GM12878 (cell line): ENCODE measurements around the gene RPRD1B. TPM values are rescaled to one million over a fixed set of nuclear protein-coding genes. Genes with fewer than 3 reads are reported as not detected.

ENCODE experiments used
- CEBPZ ChIP-seq: fragments of 150-350 bp; IDR thresholded peaks from 2 replicates; pipeline ENCODE4 v1.6.1; 2016; ENCODE audit warnings: low read depth, low read length
- CTCF ChIP-seq, 3 experiments: IDR thresholded peaks in 2 of 3; conservative IDR thresholded peaks in 1 of 3; 2 replicates each; pipeline ENCODE4 v1.5.1; 2011; ENCODE audit warnings: low read depth in 3 of 3, low read length in 3 of 3, mild to moderate bottlenecking in 3 of 3, control low read depth in 2 of 3, moderate library complexity in 2 of 3, inconsistent platforms in 1 of 3, mixed read lengths in 1 of 3; ENCODE audit not compliant: control insufficient read depth in 2 of 3, insufficient read depth in 1 of 3; ENCODE audit errors: extremely low read depth in 1 of 3
- HCFC1 ChIP-seq: fragments of 150-350 bp; IDR thresholded peaks from 2 replicates; pipeline ENCODE4 v1.6.1; 2014; ENCODE audit warnings: low read length
- MXI1 ChIP-seq: fragments of 150-350 bp; IDR thresholded peaks from 2 replicates; pipeline ENCODE4 v1.6.1; 2011; ENCODE audit warnings: low read depth, mild to moderate bottlenecking, inconsistent platforms, low read length, improper control_type of control experiment
- REST ChIP-seq: IDR thresholded peaks from 2 replicates; pipeline ENCODE4 v1.6.1; 2012; ENCODE audit warnings: mild to moderate bottlenecking, low read depth, low read length
- SMARCA5 ChIP-seq: fragments of 450-650 bp; IDR thresholded peaks from 2 replicates; pipeline ENCODE4 v1.6.1; 2017; ENCODE audit warnings: mild to moderate bottlenecking
- YBX1 ChIP-seq: fragments of 450-650 bp; IDR thresholded peaks from 2 replicates; pipeline ENCODE4 v1.6.1; 2016; ENCODE audit warnings: antibody characterized with exemption
- polyA plus RNA-seq, 11 experiments: library from polyadenylated mRNA; depleted of rRNA in 4 of 11; unstranded in 6 of 11; stranded (reverse) in 5 of 11; fragments of >200 nt; fragmentation: Nextera tagmentation in 4 of 11; fragmentation: Illumina TruSeq in 1 of 11; extraction: Ambion mirVana in 4 of 11; extraction: Trizol in 1 of 11; gene quantifications; 1 replicate in 1 of 11; 2 replicates in 10 of 11; pipeline versions ENCODE4 v1.2.1 to v1.2.3, GENCODE V29; 2011 to 2016; ENCODE audit warnings: inconsistent platforms in 2 of 11, missing spikeins in 2 of 11, low read depth in 1 of 11
- total RNA-seq, 4 experiments: library from RNA; depleted of rRNA in 3 of 4; stranded (reverse); fragments of >200 nt in 3 of 4; fragmentation: Illumina TruSeq in 1 of 4; extraction: Trizol in 1 of 4; gene quantifications; 2 replicates each; pipeline versions ENCODE4 v1.2.1 to v1.2.3, GENCODE V29; 2013 to 2021

RPRD1B gene
- total and polyA plus RNA-seq, 10 of the 15 experiments (the other 5 are each of a cell fraction or from before 2014, with no cell fraction given) = 5.2 to 40.2 (median 30.0) TPM

GRCh38 chr20:38104285-38104684, 70.7 kb downstream of the RPRD1B start (continued):
- TF ChIP-seq REST = no peak
- TF ChIP-seq SMARCA5 = no peak
- TF ChIP-seq CTCF (IDR thresholded peaks at IDR 0.05 in 2 of 3, conservative IDR thresholded peaks at IDR 0.05 in 1 of 3; ENCODE audit: control insufficient read depth in 2 of 3, extremely low read depth in 1 of 3, insufficient read depth in 1 of 3, low read depth in 3 of 3, low read length in 3 of 3) = no peak
- no peak for TF ChIP-seq HCFC1
- no peak for TF ChIP-seq CEBPZ
- TF ChIP-seq YBX1 = no peak
- no peak for TF ChIP-seq MXI1
